GM12878 (cell line): Measurements from ENCODE around the gene PROC. TPM values are rescaled to one million over a fixed set of nuclear protein-coding genes. Genes with fewer than 3 reads are reported as not detected.

ENCODE experiments used
- IRF3 ChIP-seq: fragments of 450-650 bp; IDR thresholded peaks from 2 replicates; pipeline ENCODE4 v1.6.1; 2014; ENCODE audit warnings: mild to moderate bottlenecking
- IRF5 ChIP-seq: fragments of 450-650 bp; IDR thresholded peaks from 2 replicates; pipeline ENCODE4 v1.6.1; 2017; ENCODE audit warnings: borderline replicate concordance
- RBBP5 ChIP-seq: fragments of 200-600 bp; sonication (generic); conservative IDR thresholded peaks from 2 replicates; pipeline ENCODE4 v1.6.1; 2016
- SMC3 ChIP-seq: IDR thresholded peaks from 2 replicates; pipeline ENCODE4 v1.6.1; 2011; ENCODE audit warnings: low read length, improper control_type of control experiment, borderline replicate concordance
- TCF7 ChIP-seq: IDR thresholded peaks from 2 replicates; pipeline ENCODE4 v1.6.1; 2014; ENCODE audit warnings: antibody characterized with exemption, borderline replicate concordance
- WRNIP1 ChIP-seq: IDR thresholded peaks from 2 replicates; pipeline ENCODE4 v1.6.1; 2011; ENCODE audit warnings: low read depth, low read length, improper control_type of control experiment, borderline replicate concordance
- ZBED1 ChIP-seq: IDR thresholded peaks from 2 replicates; pipeline ENCODE4 v1.6.1; 2016; ENCODE audit warnings: borderline replicate concordance
- ZBTB11 ChIP-seq: fragments of 450-650 bp; formaldehyde crosslinking; IDR thresholded peaks from 2 replicates; pipeline ENCODE4 v1.5.0; 2022; ENCODE audit warnings: mild to moderate bottlenecking, missing genetic modification characterization
- ZBTB33 ChIP-seq: fragments of 450-650 bp; IDR thresholded peaks from 2 replicates; pipeline ENCODE4 v1.6.1; 2017; ENCODE audit warnings: mild to moderate bottlenecking
- ZNF687 ChIP-seq: fragments of 450-650 bp; IDR thresholded peaks from 2 replicates; pipeline ENCODE4 v1.6.1; 2017; ENCODE audit warnings: mild to moderate bottlenecking, moderate library complexity
- polyA plus RNA-seq, 11 experiments: library from polyadenylated mRNA; depleted of rRNA in 4 of 11; unstranded in 6 of 11; stranded (reverse) in 5 of 11; fragments of >200 nt; fragmentation: Nextera tagmentation in 4 of 11; fragmentation: Illumina TruSeq in 1 of 11; extraction: Ambion mirVana in 4 of 11; extraction: Trizol in 1 of 11; gene quantifications; 1 replicate in 1 of 11; 2 replicates in 10 of 11; pipeline versions ENCODE4 v1.2.1 to v1.2.3, GENCODE V29; 2011 to 2016; ENCODE audit warnings: inconsistent platforms in 2 of 11, missing spikeins in 2 of 11, low read depth in 1 of 11
- total RNA-seq, 4 experiments: library from RNA; depleted of rRNA in 3 of 4; stranded (reverse); fragments of >200 nt in 3 of 4; fragmentation: Illumina TruSeq in 1 of 4; extraction: Trizol in 1 of 4; gene quantifications; 2 replicates each; pipeline versions ENCODE4 v1.2.1 to v1.2.3, GENCODE V29; 2013 to 2021

Gene PROC
- total and polyA plus RNA-seq, 10 of the 15 experiments (the other 5 are each of a cell fraction or from before 2014, with no cell fraction given), result not detected

- TF ChIP-seq ZNF687 (no peak), ZBTB33 (no peak), WRNIP1 (no peak), RBBP5 (no peak), SMC3 (no peak), TCF7 (no peak), IRF3 (no peak), ZBED1 (no peak), IRF5 (no peak), ZBTB11 (CRISPR knock-in tag) (no peak)
Measured at GRCh38 chr2:127414638-127415592, 3.3 kb upstream of the PROC start (continued).
